ENCODE data around the gene VWA3A. TPM values are rescaled to one million over a fixed set of nuclear protein-coding genes. Genes with fewer than 3 reads are reported as not detected.
A peak's percentile ranks its signal among the peaks of the same experiment; 100 is the strongest.

Gene VWA3A
- total RNA-seq, 1 experiment from 2014 or later: not detected

DNA sequence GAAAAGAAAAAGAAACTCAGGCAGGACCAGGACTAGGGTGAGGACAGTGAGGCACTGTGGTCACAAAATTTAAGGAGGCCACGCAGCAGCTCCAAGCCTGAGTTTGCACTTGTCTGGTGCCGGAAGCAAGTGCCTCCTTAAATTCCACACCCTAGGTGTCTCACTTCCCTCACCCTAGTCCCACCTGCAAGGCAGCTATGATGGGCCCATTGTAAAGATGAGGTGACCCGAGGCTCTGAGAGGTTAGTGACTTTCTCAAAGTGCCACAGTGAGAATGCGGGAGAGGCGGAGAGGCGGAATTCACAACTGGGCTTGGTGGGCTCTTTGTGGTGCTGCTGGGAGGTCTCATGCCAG lies 92.3 kb downstream of the VWA3A start:
- no peak overlapping the region for H3K9ac ChIP-seq (ENCODE audit: low read length)
- DNase-seq (no peak), ATAC-seq (no peak)
- no peak for TF ChIP-seq EZH2 (IDR thresholded peaks at IDR 0.05; ENCODE audit: low read length, unreplicated experiment)
- TF ChIP-seq, protein P1, sequence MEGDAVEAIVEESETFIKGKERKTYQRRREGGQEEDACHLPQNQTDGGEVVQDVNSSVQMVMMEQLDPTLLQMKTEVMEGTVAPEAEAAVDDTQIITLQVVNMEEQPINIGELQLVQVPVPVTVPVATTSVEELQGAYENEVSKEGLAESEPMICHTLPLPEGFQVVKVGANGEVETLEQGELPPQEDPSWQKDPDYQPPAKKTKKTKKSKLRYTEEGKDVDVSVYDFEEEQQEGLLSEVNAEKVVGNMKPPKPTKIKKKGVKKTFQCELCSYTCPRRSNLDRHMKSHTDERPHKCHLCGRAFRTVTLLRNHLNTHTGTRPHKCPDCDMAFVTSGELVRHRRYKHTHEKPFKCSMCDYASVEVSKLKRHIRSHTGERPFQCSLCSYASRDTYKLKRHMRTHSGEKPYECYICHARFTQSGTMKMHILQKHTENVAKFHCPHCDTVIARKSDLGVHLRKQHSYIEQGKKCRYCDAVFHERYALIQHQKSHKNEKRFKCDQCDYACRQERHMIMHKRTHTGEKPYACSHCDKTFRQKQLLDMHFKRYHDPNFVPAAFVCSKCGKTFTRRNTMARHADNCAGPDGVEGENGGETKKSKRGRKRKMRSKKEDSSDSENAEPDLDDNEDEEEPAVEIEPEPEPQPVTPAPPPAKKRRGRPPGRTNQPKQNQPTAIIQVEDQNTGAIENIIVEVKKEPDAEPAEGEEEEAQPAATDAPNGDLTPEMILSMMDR (conservative IDR thresholded peaks at IDR 0.05; ENCODE audit: low read depth, low read length): no peak
- TF ChIP-seq EZH2phosphoT487 (IDR thresholded peaks at IDR 0.05; ENCODE audit: borderline replicate concordance, low read length): no peak
- H3F3A ChIP-seq (ENCODE audit: low read length, unreplicated experiment): no peaks in the 10 kb centered on the region
- H4K20me1 ChIP-seq (ENCODE audit: low read length): no peaks in the 10 kb centered on the region
- no peaks in the 10 kb centered on the region for H3K9me3 ChIP-seq (ENCODE audit: low read length)
- no peaks in the 10 kb centered on the region for H3K27me3 ChIP-seq (ENCODE audit: low read length)
- POLR2A ChIA-PET (ENCODE audit: unreplicated experiment): no interaction called here
- no peaks in the 10 kb centered on the region for H3K36me3 ChIP-seq (ENCODE audit: low read depth, low read length)
- peaks cover 9% of the 10 kb centered on the region for H3K4me1 ChIP-seq (ENCODE audit: insufficient read depth, low read length)
- H3K4me3 ChIP-seq (ENCODE audit: low read length): no peak overlapping the region
- CTCF ChIA-PET: no interaction called here
- H2AFZ ChIP-seq (ENCODE audit: low read length): no peak overlapping the region
- H3K9me2 ChIP-seq (replicated peaks; ENCODE audit: low read length): no peaks in the 10 kb centered on the region
- BruUV-seq (replicated peaks): no TSS peak
- no peaks in the 10 kb centered on the region for H3K79me2 ChIP-seq (ENCODE audit: low read length)
- no peak overlapping the region for H3K27ac ChIP-seq (ENCODE audit: low read length)
- no peak overlapping the region for H3K4me2 ChIP-seq (ENCODE audit: low read length)
- intact Hi-C loops (cut with micrococcal nuclease): no loop called here

DNA sequence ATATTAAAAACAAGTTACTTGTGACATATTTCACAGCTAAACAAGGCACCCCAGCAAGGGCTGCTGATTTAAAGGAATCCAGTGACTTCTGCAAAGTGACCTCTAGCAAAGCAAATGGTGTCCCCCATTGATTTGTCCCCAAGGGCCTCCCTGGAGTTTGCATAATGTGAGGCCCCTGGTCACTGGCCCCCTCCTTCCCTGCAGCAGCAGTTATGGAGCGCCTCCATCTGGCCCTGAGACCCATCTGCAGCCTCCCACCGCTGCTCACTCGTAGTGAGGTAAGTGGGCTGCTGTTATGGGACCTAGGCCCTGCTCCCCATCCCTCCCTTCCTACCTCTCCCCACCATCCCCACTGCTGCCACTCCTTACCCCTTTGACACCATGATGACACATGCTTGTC lies 94.2 kb downstream of the VWA3A start:
- Histone ChIP-seq H3K9ac (ENCODE audit: low read length) (no peak overlapping the region), H4K20me1 (ENCODE audit: low read length) (no peaks in the 10 kb centered on the region), H3K4me3 (ENCODE audit: low read length) (no peak overlapping the region), H3K9me2 (replicated peaks; ENCODE audit: low read length) (no peaks in the 10 kb centered on the region), H3K79me2 (ENCODE audit: low read length) (no peaks in the 10 kb centered on the region), H3K9me3 (ENCODE audit: low read length) (no peaks in the 10 kb centered on the region), H3K27ac (ENCODE audit: low read length) (no peak overlapping the region), H3K4me2 (ENCODE audit: low read length) (no peak overlapping the region), H3K27me3 (ENCODE audit: low read length) (no peaks in the 10 kb centered on the region), H2AFZ (ENCODE audit: low read length) (no peak overlapping the region), H3F3A (ENCODE audit: low read length, unreplicated experiment) (no peaks in the 10 kb centered on the region), H3K4me1 (ENCODE audit: insufficient read depth, low read length) (peaks cover 14% of the 10 kb centered on the region), H3K36me3 (ENCODE audit: low read depth, low read length) (no peaks in the 10 kb centered on the region)
- TF ChIP-seq, protein P1 (conservative IDR thresholded peaks at IDR 0.05; ENCODE audit: low read depth, low read length): peak; percentile 45
- no peak for TF ChIP-seq EZH2phosphoT487 (IDR thresholded peaks at IDR 0.05; ENCODE audit: borderline replicate concordance, low read length)
- no peak for DNase-seq
- BruUV-seq (replicated peaks): no TSS peak
- intact Hi-C loops (cut with micrococcal nuclease): loop anchor here (5.0 kb wide), 1 partner anchor 109 kb away; no protein-coding TSS in a partner anchor
- no peak for ATAC-seq
- ChIA-PET CTCF (no interaction called here), POLR2A (ENCODE audit: unreplicated experiment) (no interaction called here)

DNA sequence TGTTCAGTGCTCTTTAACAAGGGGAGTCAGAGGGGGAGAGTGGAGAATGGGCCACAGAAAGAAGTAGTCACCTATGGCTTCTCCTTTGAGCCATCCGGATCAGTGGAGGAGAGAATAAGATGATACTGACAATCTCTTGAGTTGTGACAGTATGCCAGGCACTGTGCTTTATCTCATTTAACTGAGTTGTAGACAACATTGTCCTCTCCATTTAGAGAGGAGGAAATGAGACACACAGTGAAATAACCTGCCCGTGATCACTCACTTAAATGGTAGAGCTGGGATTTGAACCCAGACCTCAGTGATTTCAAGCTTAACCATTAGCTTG lies 95.9 kb downstream of the VWA3A start:
- ChIA-PET POLR2A (ENCODE audit: unreplicated experiment) (no interaction called here), CTCF (interaction anchor here (0.5 to 2.0 kb wide), 9 partner anchors 35 to 237 kb away, joined by 3 to 9 read pairs (median 3); no protein-coding TSS in a partner anchor)
- no peak overlapping the region for H2AFZ ChIP-seq (ENCODE audit: low read length)
- H3K79me2 ChIP-seq (ENCODE audit: low read length): no peaks in the 10 kb centered on the region
- ATAC-seq: no peak
- no peaks in the 10 kb centered on the region for H3F3A ChIP-seq (ENCODE audit: low read length, unreplicated experiment)
- no peak overlapping the region for H3K4me3 ChIP-seq (ENCODE audit: low read length)
- H4K20me1 ChIP-seq (ENCODE audit: low read length): no peaks in the 10 kb centered on the region
- H3K9ac ChIP-seq (ENCODE audit: low read length): no peak overlapping the region
- no peak for DNase-seq
- no peaks in the 10 kb centered on the region for H3K9me3 ChIP-seq (ENCODE audit: low read length)
- no TSS peak for BruUV-seq (replicated peaks)
- intact Hi-C loops (cut with micrococcal nuclease): loop anchor here (1.0 to 5.0 kb wide), 3 partner anchors 111 to 235 kb away; partner anchors contain the start of genes PDZD9 and UQCRC2
- no peak overlapping the region for H3K4me2 ChIP-seq (ENCODE audit: low read length)
- no peaks in the 10 kb centered on the region for H3K27me3 ChIP-seq (ENCODE audit: low read length)
- H3K27ac ChIP-seq (ENCODE audit: low read length): no peak overlapping the region
- no peak for TF ChIP-seq EZH2 (IDR thresholded peaks at IDR 0.05; ENCODE audit: low read length, unreplicated experiment)
- no peaks in the 10 kb centered on the region for H3K36me3 ChIP-seq (ENCODE audit: low read depth, low read length)
- no peaks in the 10 kb centered on the region for H3K9me2 ChIP-seq (replicated peaks; ENCODE audit: low read length)
- H3K4me1 ChIP-seq (ENCODE audit: insufficient read depth, low read length): peaks cover 26% of the 10 kb centered on the region
